ENCODE measurements around the gene ARNT2.

- no peak for TF ChIP-seq EZH2 (IDR thresholded peaks at IDR 0.05; ENCODE audit: low read length, missing control alignments)
- TF ChIP-seq, protein P1, sequence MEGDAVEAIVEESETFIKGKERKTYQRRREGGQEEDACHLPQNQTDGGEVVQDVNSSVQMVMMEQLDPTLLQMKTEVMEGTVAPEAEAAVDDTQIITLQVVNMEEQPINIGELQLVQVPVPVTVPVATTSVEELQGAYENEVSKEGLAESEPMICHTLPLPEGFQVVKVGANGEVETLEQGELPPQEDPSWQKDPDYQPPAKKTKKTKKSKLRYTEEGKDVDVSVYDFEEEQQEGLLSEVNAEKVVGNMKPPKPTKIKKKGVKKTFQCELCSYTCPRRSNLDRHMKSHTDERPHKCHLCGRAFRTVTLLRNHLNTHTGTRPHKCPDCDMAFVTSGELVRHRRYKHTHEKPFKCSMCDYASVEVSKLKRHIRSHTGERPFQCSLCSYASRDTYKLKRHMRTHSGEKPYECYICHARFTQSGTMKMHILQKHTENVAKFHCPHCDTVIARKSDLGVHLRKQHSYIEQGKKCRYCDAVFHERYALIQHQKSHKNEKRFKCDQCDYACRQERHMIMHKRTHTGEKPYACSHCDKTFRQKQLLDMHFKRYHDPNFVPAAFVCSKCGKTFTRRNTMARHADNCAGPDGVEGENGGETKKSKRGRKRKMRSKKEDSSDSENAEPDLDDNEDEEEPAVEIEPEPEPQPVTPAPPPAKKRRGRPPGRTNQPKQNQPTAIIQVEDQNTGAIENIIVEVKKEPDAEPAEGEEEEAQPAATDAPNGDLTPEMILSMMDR (conservative IDR thresholded peaks at IDR 0.05 in 1 of 2, IDR thresholded peaks at IDR 0.05 in 1 of 2; ENCODE audit: low read depth in 1 of 2, low read length in 2 of 2): no peak
These were observed 78.5 kb downstream of the ARNT2 start for GRCh38 chr15:80482696-80483095.
